ENCODE results near the gene BMI1. TPM values are rescaled to one million over a fixed set of nuclear protein-coding genes. Genes with fewer than 3 reads are reported as not detected.

Gene BMI1
- total RNA-seq, 3 donors from 2014 or later (not counting 1 experiment from before 2014, with no cell fraction given) = 60.5 to 69.8 (median 66.4) TPM

DNA sequence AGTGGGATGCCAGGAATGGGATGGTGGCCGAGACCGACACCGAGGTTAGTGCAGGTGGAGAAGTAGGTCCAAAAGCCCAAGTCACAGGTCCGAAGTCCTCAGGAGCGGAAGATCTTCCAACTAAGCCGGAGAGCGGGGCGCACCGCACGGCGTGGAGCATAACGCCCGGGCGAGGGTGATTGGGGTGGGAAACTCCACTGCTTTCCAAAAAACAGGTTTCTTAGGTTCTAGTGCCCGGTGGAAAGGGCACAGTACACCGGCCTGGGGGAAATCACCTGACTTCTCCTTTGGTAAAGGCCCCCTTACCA, 13.0 kb downstream of the BMI1 start:
- Mint-ChIP-seq H3K9me3 (peaks cover 0 to 2% of the 10 kb centered on the region in 2 donors), H3K27ac (peak overlapping the region; percentile 92), H3K4me1 (peaks cover 25 to 33% of the 10 kb centered on the region in 2 donors), H3K27me3 (ENCODE audit: low read depth in 2 of 2) (peaks cover 18 to 22% of the 10 kb centered on the region in 2 donors), H3K4me3 (peak overlapping the region; percentile 91), H3K36me3 (peaks cover 10% of the 10 kb centered on the region)
- TF ChIP-seq, protein P1, sequence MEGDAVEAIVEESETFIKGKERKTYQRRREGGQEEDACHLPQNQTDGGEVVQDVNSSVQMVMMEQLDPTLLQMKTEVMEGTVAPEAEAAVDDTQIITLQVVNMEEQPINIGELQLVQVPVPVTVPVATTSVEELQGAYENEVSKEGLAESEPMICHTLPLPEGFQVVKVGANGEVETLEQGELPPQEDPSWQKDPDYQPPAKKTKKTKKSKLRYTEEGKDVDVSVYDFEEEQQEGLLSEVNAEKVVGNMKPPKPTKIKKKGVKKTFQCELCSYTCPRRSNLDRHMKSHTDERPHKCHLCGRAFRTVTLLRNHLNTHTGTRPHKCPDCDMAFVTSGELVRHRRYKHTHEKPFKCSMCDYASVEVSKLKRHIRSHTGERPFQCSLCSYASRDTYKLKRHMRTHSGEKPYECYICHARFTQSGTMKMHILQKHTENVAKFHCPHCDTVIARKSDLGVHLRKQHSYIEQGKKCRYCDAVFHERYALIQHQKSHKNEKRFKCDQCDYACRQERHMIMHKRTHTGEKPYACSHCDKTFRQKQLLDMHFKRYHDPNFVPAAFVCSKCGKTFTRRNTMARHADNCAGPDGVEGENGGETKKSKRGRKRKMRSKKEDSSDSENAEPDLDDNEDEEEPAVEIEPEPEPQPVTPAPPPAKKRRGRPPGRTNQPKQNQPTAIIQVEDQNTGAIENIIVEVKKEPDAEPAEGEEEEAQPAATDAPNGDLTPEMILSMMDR (IDR thresholded peaks at IDR 0.05) = no peak
- 78% methylated on average over 16 of the region's 16 CpGs for WGBS (ENCODE audit: insufficient coverage)
- ATAC-seq (no peak), DNase-seq (no peak)
- Histone ChIP-seq H3K9me3 (ENCODE audit: control insufficient read depth, insufficient read depth, low read length) (peaks cover 4% of the 10 kb centered on the region), H3K4me3 (ENCODE audit: low read length) (no peak overlapping the region), H3K27me3 (ENCODE audit: control insufficient read depth, insufficient read depth, low read length) (peaks cover 45% of the 10 kb centered on the region), H3K36me3 (ENCODE audit: control insufficient read depth, insufficient read depth, low read length) (peaks cover 13% of the 10 kb centered on the region), H3K4me1 (ENCODE audit: control insufficient read depth, insufficient read depth, low read length) (peaks cover 42% of the 10 kb centered on the region), H3K27ac (ENCODE audit: low read length) (no peak overlapping the region)
- intact Hi-C loops (cut with micrococcal nuclease) = no loop called here

DNA sequence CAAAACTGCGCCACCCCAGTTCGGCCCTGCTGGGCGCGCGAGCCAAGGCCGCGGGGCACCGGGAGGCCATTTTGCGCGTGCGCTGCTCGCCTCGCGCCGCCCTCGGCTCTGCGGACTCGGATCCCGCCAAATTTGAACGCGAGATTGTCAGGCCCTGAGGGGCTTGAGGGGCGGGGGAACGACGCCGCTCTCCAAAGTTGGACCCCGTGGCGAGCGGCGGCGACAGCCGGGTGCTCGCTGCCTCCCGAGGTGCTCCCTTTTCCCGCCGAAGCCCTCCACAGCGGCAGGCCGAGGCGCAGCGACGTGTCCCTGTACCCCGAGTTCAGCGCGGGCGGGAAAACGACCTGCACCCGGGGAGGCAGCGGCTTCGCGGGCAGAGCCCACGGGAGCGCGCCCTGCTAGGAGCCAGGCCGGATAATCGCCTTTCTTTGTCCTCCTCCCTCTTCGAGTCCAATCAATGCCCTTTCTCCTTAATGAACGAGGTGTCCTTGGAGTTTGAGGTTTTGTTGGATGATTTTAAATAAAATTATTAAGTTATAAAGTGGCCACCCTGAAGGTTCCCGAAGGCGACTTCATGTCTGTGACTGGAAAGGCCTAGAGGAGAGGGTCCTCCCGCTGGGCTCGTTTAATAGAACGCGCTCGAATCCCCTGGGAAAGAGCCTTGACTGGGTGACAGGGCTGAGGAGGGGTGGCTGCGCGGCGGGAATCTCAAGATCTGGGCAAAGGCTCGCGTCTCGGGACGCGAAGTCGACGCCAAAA, 13.7 kb downstream of the BMI1 start:
- Mint-ChIP-seq H3K4me1 (peaks cover 25 to 33% of the 10 kb centered on the region in 2 donors), H3K27me3 (ENCODE audit: low read depth in 2 of 2) (peaks cover 22 to 24% of the 10 kb centered on the region in 2 donors), H3K4me3 (peak overlapping the region; percentile 89), H3K27ac (peak overlapping the region; percentile 79 to 92), H3K36me3 (peaks cover 5% of the 10 kb centered on the region), H3K9me3 (peaks cover 0 to 2% of the 10 kb centered on the region in 2 donors)
- WGBS (ENCODE audit: insufficient coverage) = 41% methylated on average over 72 of the region's 73 CpGs
- Histone ChIP-seq H3K27ac (ENCODE audit: low read length) (peak overlapping the region; percentile 37), H3K4me1 (ENCODE audit: control insufficient read depth, insufficient read depth, low read length) (peaks cover 42% of the 10 kb centered on the region), H3K36me3 (ENCODE audit: control insufficient read depth, insufficient read depth, low read length) (peaks cover 7% of the 10 kb centered on the region), H3K9me3 (ENCODE audit: control insufficient read depth, insufficient read depth, low read length) (peaks cover 4% of the 10 kb centered on the region), H3K4me3 (ENCODE audit: low read length) (peak overlapping the region; percentile 53), H3K27me3 (ENCODE audit: control insufficient read depth, insufficient read depth, low read length) (peaks cover 51% of the 10 kb centered on the region)
- TF ChIP-seq, protein P1 (IDR thresholded peaks at IDR 0.05) = no peak
- intact Hi-C loops (cut with micrococcal nuclease) = loop anchor here (1.0 kb wide), 1 partner anchor 9 kb away; no protein-coding TSS in a partner anchor
- peak in 1 of 2 donors; percentile 36 for DNase-seq
- ATAC-seq = no peak

DNA sequence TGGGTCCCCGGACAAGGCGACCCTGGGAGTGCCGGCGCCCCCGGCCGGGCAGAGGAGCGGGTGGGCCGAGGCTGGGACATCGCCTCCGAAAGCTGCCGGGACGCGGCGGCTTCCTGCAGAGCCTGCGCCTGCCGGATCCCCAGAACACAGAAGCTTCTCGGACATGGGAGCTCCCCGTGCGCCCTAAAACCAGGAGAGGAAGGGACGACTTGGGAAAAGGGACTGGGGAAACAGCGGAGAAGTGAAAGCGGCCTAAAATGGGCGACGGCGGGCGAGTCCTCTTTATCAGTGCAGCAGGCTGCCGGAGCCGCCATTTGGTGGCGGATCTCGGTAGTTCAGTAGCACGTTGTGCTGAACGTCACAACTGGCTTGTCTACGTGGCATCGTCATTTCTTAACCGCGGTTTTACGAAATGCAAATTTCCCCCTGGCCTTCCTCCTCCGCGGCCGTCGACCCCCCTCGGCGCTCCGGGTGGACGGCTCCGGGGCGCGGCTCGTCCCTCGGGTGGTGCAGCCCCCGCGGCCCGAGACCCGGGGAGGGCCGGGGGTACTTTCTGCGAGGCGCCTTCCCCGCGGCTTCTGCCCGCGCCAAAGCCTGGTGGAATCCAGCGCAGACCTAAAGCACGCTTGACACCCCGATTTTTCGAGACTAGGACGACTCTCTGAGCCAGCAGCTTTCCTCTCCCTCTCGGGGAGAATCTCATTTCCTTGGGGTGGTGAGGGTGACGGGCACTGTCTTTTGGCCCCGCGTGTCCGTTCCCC, 14.5 kb downstream of the BMI1 start:
- Histone ChIP-seq H3K4me1 (ENCODE audit: control insufficient read depth, insufficient read depth, low read length) (peaks cover 48% of the 10 kb centered on the region), H3K9me3 (ENCODE audit: control insufficient read depth, insufficient read depth, low read length) (peaks cover 4% of the 10 kb centered on the region), H3K36me3 (ENCODE audit: control insufficient read depth, insufficient read depth, low read length) (peaks cover under 1% of the 10 kb centered on the region), H3K4me3 (ENCODE audit: low read length) (peak overlapping the region; percentile 53), H3K27ac (ENCODE audit: low read length) (peak overlapping the region; percentile 37), H3K27me3 (ENCODE audit: control insufficient read depth, insufficient read depth, low read length) (peaks cover 58% of the 10 kb centered on the region)
- Mint-ChIP-seq H3K36me3 (no peaks in the 10 kb centered on the region), H3K27ac (peak overlapping the region; percentile 79 to 92), H3K27me3 (ENCODE audit: low read depth in 2 of 2) (peaks cover 28 to 30% of the 10 kb centered on the region in 2 donors), H3K4me1 (peaks cover 31 to 39% of the 10 kb centered on the region in 2 donors), H3K9me3 (peaks cover 0 to 2% of the 10 kb centered on the region in 2 donors), H3K4me3 (peak overlapping the region; percentile 89)
- TF ChIP-seq, protein P1 (IDR thresholded peaks at IDR 0.05) = no peak
- intact Hi-C loops (cut with micrococcal nuclease) = loop anchor here (1.0 kb wide), 1 partner anchor 10 kb away; no protein-coding TSS in a partner anchor
- 3% methylated on average over 71 of the region's 71 CpGs for WGBS (ENCODE audit: insufficient coverage)
- ATAC-seq = peak; percentile 81 to 92 (median 84)
- peak; percentile 74 to 92 for DNase-seq
